Stromal cell of bone marrow (primary cell): Measurements from ENCODE around the gene ZER1.
A peak's percentile ranks its signal among the peaks of the same experiment; 100 is the strongest.
"Not testable (repeated sequence)": the region's sequence is repeated elsewhere in the genome, so short reads cannot be mapped to it uniquely, and the experiment has no call there.

Experiments
- DNase-seq: peaks from one replicate; pipeline ENCODE4 v3.0.0-alpha.2; 2012; ENCODE audit warnings: low read depth

ZER1 gene

GRCh38 chr9:128715436-128715750 lies 56.3 kb downstream of the ZER1 start:
- no peak for DNase-seq

GRCh38 chr9:128714586-128715435 lies 56.9 kb downstream of the ZER1 start:
- no peak for DNase-seq

GRCh38 chr9:128713941-128714573 lies 57.7 kb downstream of the ZER1 start:
- DNase-seq = no peak

GRCh38 chr9:128713411-128713780 lies 58.3 kb downstream of the ZER1 start:
- no peak for DNase-seq

GRCh38 chr9:128712451-128713410 lies 59.0 kb downstream of the ZER1 start:
- DNase-seq = no peak

- DNase-seq = no peak
These were observed 64.3 kb downstream of the ZER1 start for GRCh38 chr9:128707446-128707845.

- DNase-seq = no peak
These were observed 64.9 kb downstream of the ZER1 start for GRCh38 chr9:128706671-128707381.

- DNase-seq = no peak
These were observed 65.7 kb downstream of the ZER1 start for GRCh38 chr9:128706045-128706444.

- no peak for DNase-seq
These were observed 66.4 kb downstream of the ZER1 start for GRCh38 chr9:128705051-128705965.

GRCh38 chr9:128704356-128704670 lies 67.4 kb downstream of the ZER1 start:
- no peak for DNase-seq

- no peak for DNase-seq
These were observed 67.9 kb downstream of the ZER1 start for GRCh38 chr9:128703616-128704355.

GRCh38 chr9:128702949-128703615 lies 68.6 kb downstream of the ZER1 start:
- DNase-seq = no peak

GRCh38 chr9:128702445-128702948 lies 69.2 kb downstream of the ZER1 start, which contains the start of gene PKN3:
PKN3 (plus strand) TSS chr9:128702503; CDS start chr9:128702916, 413 bp downstream.
- peak; percentile 58 for DNase-seq

- DNase-seq = no peak
These were observed 70.4 kb downstream of the ZER1 start for GRCh38 chr9:128701227-128701854.

GRCh38 chr9:128699096-128699795 lies 72.5 kb downstream of the ZER1 start:
- not testable (repeated sequence) for DNase-seq

- DNase-seq = no peak
These were observed 74.6 kb downstream of the ZER1 start for GRCh38 chr9:128696923-128697707.

GRCh38 chr9:128694344-128694743 lies 77.4 kb downstream of the ZER1 start:
- no peak for DNase-seq
